Stimulated activated CD4-positive, alpha-beta T cell treated with anti-CD3 and anti-CD28 coated beads, Interleukin-2, amount 100 ng/mL, for 48 hours (primary cell): ENCODE results near the gene ODC1.

ENCODE experiments used
- DNase-seq, 2 donors: peaks; one replicate each; pipeline ENCODE4 v3.0.0-alpha.2; 2020

ODC1 gene

GRCh38 chr2:10413503-10413902, 34.6 kb downstream of the ODC1 start:
- no peak for DNase-seq

GRCh38 chr2:10412380-10412779, 35.7 kb downstream of the ODC1 start:
- peak; percentile 18 to 35 for DNase-seq

GRCh38 chr2:10411557-10411956, 36.6 kb downstream of the ODC1 start:
- DNase-seq, result no peak

- DNase-seq, result no peak
Observed at GRCh38 chr2:10410823-10411437, 37.2 kb downstream of the ODC1 start.

GRCh38 chr2:10410001-10410822, 37.9 kb downstream of the ODC1 start:
- no peak for DNase-seq

- peak; percentile 82 to 83 for DNase-seq
Observed at GRCh38 chr2:10408649-10409579, 39.2 kb downstream of the ODC1 start.

- peak; percentile 53 to 58 for DNase-seq
Observed at GRCh38 chr2:10407841-10408648, 40.1 kb downstream of the ODC1 start.

GRCh38 chr2:10407432-10407831, 40.7 kb downstream of the ODC1 start:
- DNase-seq, result no peak

GRCh38 chr2:10406491-10407188, 41.5 kb downstream of the ODC1 start:
- no peak for DNase-seq

GRCh38 chr2:10406016-10406415, 42.1 kb downstream of the ODC1 start:
- DNase-seq, result no peak

- DNase-seq, result no peak
Observed at GRCh38 chr2:10405448-10405847, 42.7 kb downstream of the ODC1 start.

GRCh38 chr2:10404324-10405143, 43.6 kb downstream of the ODC1 start:
- no peak for DNase-seq

- DNase-seq, result no peak
Observed at GRCh38 chr2:10402653-10403215, 45.4 kb downstream of the ODC1 start.

GRCh38 chr2:10402062-10402585, 46.0 kb downstream of the ODC1 start:
- DNase-seq, result no peak

GRCh38 chr2:10400978-10401951, 46.9 kb downstream of the ODC1 start:
- no peak for DNase-seq

- peak; percentile 31 to 32 for DNase-seq
Observed at GRCh38 chr2:10400568-10400977, 47.6 kb downstream of the ODC1 start.

GRCh38 chr2:10400002-10400401, 48.1 kb downstream of the ODC1 start:
- DNase-seq, result no peak

GRCh38 chr2:10399358-10399757, 48.8 kb downstream of the ODC1 start:
- DNase-seq, result no peak

GRCh38 chr2:10398496-10398895, 49.6 kb downstream of the ODC1 start:
- no peak for DNase-seq
